Bronchial epithelial cell (primary cell): ENCODE data around the gene SH3BGRL2. TPM values are rescaled to one million over a fixed set of nuclear protein-coding genes. Genes with fewer than 3 reads are reported as not detected.

Experiments
- DNase-seq: peaks from one replicate; pipeline ENCODE4 v3.0.0-alpha.2; 2010; ENCODE audit warnings: low read depth
- FAIRE-seq: peaks from 2 replicates; lab custom pipeline; 2011; peaks lifted over from hg19 to GRCh38; lab: Jason Lieb, UNC
- H3K27me3 ChIP-seq: 2 replicates; pipeline ENCODE4 v1.5.1; 2011; ENCODE audit warnings: low read length; ENCODE audit not compliant: control insufficient read depth, insufficient read depth
- H3K36me3 ChIP-seq: 2 replicates; pipeline ENCODE4 v1.5.1; 2011; ENCODE audit warnings: low read length; ENCODE audit not compliant: control insufficient read depth, insufficient read depth
- H3K4me3 ChIP-seq: 2 replicates; pipeline ENCODE4 v1.5.1; 2011; ENCODE audit warnings: mild to moderate bottlenecking, low read depth, low read length, control low read depth
- total RNA-seq: library from RNA; depleted of rRNA; stranded (reverse); fragments of >200 nt; gene quantifications from 2 replicates; pipeline ENCODE4 v1.2.1, GENCODE V29; 2014
- TF ChIP-seq, protein P1 (sequence below): IDR thresholded peaks from 2 replicates; pipeline ENCODE4 v1.5.1; 2011; ENCODE audit warnings: mild to moderate bottlenecking, moderate library complexity, low read length, control low read depth, inconsistent platforms; ENCODE audit not compliant: insufficient read depth, severe bottlenecking

The SH3BGRL2 gene
- total RNA-seq, 1 donor from 2014 or later, result 15.0 TPM

DNA sequence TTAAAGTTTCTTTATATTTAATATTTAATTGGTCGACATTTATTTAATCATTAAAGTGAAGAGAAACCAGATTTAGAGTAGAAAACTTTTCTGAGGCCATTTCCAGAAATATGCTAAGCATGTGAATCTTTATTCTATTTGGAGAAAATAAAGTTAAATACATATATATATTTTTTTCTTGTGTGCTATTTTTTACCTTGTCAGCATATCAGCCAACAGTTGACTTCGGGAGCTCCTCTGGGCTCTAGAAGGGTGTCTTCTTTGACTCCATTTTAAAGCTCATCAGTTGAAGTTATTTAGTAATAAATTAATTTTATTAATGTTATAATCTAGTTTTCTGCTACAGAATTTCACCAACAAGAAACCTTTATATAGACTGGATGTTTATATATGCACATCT is 73.1 kb downstream of the SH3BGRL2 start:
- no peaks in the 10 kb centered on the region for H3K36me3 ChIP-seq
- DNase-seq, result no peak
- no peak for FAIRE-seq
- H3K4me3 ChIP-seq, result no peak overlapping the region
- TF ChIP-seq, protein P1, sequence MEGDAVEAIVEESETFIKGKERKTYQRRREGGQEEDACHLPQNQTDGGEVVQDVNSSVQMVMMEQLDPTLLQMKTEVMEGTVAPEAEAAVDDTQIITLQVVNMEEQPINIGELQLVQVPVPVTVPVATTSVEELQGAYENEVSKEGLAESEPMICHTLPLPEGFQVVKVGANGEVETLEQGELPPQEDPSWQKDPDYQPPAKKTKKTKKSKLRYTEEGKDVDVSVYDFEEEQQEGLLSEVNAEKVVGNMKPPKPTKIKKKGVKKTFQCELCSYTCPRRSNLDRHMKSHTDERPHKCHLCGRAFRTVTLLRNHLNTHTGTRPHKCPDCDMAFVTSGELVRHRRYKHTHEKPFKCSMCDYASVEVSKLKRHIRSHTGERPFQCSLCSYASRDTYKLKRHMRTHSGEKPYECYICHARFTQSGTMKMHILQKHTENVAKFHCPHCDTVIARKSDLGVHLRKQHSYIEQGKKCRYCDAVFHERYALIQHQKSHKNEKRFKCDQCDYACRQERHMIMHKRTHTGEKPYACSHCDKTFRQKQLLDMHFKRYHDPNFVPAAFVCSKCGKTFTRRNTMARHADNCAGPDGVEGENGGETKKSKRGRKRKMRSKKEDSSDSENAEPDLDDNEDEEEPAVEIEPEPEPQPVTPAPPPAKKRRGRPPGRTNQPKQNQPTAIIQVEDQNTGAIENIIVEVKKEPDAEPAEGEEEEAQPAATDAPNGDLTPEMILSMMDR, result no peak
- no peaks in the 10 kb centered on the region for H3K27me3 ChIP-seq

GRCh38 chr6:79705456-79705995 is 74.4 kb downstream of the SH3BGRL2 start:
- H3K4me3 ChIP-seq, result no peak overlapping the region
- no peaks in the 10 kb centered on the region for H3K36me3 ChIP-seq
- H3K27me3 ChIP-seq, result no peaks in the 10 kb centered on the region
- TF ChIP-seq, protein P1, result no peak
- no peak for DNase-seq
- FAIRE-seq, result no peak

DNA sequence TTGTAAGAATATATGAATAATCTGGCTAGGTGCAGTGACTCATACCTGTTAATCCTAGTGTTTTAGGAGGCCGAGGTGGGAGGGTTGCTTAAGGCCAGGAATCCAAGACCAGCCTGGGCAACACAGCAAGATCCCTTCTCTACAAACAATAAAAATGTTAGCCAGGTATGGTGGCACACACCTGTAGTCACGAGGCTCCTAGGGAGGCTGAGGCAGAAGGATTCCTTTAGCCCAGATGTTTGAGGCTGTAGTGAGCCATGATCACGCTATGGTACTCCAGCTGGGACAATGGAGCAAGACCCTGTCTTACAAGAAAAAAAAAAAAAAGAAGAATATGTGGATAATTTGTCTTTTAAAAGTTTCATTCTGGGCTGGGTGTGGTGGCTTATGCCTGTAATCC is 75.4 kb downstream of the SH3BGRL2 start:
- no peak overlapping the region for H3K4me3 ChIP-seq
- H3K36me3 ChIP-seq, result no peaks in the 10 kb centered on the region
- DNase-seq, result no peak
- TF ChIP-seq, protein P1, result no peak
- no peaks in the 10 kb centered on the region for H3K27me3 ChIP-seq
- FAIRE-seq, result no peak

GRCh38 chr6:79707621-79708020 is 76.5 kb downstream of the SH3BGRL2 start:
- Histone ChIP-seq H3K4me3 (no peak overlapping the region), H3K36me3 (no peaks in the 10 kb centered on the region), H3K27me3 (no peaks in the 10 kb centered on the region)
- no peak for FAIRE-seq
- TF ChIP-seq, protein P1, result no peak
- no peak for DNase-seq

DNA sequence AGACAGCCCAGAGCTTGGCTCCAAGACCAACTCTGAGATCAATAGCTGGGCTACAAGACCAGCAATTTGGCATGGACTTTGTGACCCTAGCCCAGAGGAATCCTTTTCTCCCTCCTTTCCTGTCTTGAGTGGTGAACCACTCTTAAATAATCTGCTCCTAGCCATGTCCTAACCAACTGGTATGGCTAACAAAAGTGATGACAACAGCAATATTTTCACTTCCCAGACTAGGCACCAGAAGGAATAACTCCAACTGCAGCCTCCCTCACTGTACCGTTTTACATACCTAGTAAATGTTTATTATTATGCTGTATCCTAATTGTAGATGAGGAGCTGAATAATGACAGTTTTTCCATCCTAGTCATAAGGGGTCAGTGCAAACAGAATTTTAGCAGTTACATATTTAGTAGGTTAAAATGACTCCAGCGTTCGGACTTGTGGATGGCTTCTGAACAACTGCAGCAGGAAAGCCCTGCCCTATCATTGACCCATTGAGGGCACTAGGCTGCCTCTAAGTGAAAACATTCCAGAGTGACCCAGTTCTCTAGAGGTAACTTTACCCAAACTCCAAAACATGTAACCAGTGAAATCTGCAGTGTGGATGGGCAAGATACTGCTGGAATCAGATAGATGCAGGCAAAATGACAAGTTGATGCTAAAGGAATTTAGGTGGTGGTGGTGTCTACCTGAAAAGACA is 77.1 kb downstream of the SH3BGRL2 start:
- FAIRE-seq (no peak), DNase-seq (no peak)
- no peak overlapping the region for H3K4me3 ChIP-seq
- H3K36me3 ChIP-seq, result no peaks in the 10 kb centered on the region
- H3K27me3 ChIP-seq, result no peaks in the 10 kb centered on the region
- TF ChIP-seq, protein P1, result no peak

DNA sequence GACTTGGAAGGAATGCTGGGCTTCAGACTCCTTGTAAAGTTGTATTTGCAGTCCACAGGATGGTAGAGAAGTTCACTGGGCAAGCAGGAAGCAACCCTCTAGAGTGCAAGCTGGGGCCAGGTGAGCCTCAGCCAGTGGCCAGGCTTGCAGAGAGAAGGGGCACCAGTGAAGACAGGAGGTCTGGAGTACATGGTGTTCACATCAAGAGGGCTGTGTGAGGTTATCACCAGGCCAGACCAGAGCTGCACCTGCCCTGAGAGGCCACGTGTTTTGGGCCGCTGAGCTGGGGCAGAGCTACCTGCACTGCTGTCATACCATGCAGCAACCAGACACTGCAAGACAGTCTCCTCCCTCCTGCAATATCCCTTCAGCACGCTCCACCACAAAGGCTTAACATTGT is 79.0 kb downstream of the SH3BGRL2 start:
- FAIRE-seq, result no peak
- no peaks in the 10 kb centered on the region for H3K36me3 ChIP-seq
- no peak for DNase-seq
- H3K27me3 ChIP-seq, result no peaks in the 10 kb centered on the region
- TF ChIP-seq, protein P1, result no peak
- H3K4me3 ChIP-seq, result no peak overlapping the region
